Omental fat pad (tissue), 4 donors: ENCODE measurements around the gene RADIL. TPM values are rescaled to one million over a fixed set of nuclear protein-coding genes. Genes with fewer than 3 reads are reported as not detected.

Experiments
- ATAC-seq: fragments of 150-250 bp; one replicate; pipeline ENCODE4 v1.9.1; 2016; ENCODE audit warnings: mild to moderate bottlenecking, moderate library complexity; ENCODE audit not compliant: low FRiP score
- DNase-seq: peaks from one replicate; pipeline ENCODE4 v3.0.0-alpha.2; 2019; ENCODE audit warnings: low spot score
- total RNA-seq, 4 donors: library from RNA; depleted of rRNA; stranded (reverse); fragments of >200 nt; gene quantifications; one replicate each; pipeline ENCODE4 v1.1.0, GENCODE V29; 2016
- TF ChIP-seq, protein P1 (sequence below), 3 donors: fragments of 450-650 bp; IDR thresholded peaks; one replicate each; pipeline ENCODE4 v1.5.1; 2016 to 2017; ENCODE audit warnings: antibody characterized with exemption in 3 of 3, mild to moderate bottlenecking in 3 of 3, moderate library complexity in 2 of 3

The RADIL gene
- total RNA-seq, 4 donors from 2014 or later, result 1.1 to 12.3 (median 4.4) TPM

DNA sequence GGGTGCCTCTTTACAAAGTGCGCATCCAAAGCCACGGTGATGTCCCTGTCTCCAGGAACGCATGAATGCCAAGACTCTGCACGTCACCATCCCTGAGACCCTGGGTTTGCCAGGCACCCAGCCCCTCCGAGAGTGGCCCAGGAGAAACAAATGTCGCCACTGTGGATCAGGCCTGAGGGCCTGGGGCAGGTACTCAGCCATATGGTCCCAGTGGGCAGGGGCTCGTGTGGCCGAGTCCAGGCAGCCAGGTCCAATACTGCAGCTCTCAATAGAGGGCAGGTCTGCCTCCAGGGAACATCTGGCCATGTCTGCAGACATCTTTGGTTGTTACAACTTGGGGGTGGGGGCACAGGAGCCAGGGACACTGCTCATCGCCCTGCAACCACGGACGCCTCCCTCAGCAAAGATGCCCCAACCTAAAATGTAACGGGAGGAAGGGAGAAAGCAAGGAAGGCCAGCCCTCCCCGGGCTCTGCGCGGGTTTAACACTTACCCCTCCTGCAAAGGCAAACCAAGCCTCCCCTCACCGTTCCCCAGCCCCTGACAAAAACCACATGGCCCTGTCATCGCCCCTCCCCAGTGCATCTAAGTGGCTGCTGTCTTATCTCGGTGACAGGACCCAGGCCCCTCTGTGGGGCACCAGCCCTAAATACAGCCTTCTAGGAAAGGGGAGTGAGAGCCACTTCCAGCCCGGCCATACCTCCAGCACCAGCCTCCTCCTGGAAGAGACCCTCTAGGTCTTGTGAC, 11.4 kb downstream of the RADIL start:
- TF ChIP-seq, protein P1, sequence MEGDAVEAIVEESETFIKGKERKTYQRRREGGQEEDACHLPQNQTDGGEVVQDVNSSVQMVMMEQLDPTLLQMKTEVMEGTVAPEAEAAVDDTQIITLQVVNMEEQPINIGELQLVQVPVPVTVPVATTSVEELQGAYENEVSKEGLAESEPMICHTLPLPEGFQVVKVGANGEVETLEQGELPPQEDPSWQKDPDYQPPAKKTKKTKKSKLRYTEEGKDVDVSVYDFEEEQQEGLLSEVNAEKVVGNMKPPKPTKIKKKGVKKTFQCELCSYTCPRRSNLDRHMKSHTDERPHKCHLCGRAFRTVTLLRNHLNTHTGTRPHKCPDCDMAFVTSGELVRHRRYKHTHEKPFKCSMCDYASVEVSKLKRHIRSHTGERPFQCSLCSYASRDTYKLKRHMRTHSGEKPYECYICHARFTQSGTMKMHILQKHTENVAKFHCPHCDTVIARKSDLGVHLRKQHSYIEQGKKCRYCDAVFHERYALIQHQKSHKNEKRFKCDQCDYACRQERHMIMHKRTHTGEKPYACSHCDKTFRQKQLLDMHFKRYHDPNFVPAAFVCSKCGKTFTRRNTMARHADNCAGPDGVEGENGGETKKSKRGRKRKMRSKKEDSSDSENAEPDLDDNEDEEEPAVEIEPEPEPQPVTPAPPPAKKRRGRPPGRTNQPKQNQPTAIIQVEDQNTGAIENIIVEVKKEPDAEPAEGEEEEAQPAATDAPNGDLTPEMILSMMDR (IDR thresholded peaks at IDR 0.05), result no peak
- no peak for DNase-seq
- ATAC-seq, result no peak

DNA sequence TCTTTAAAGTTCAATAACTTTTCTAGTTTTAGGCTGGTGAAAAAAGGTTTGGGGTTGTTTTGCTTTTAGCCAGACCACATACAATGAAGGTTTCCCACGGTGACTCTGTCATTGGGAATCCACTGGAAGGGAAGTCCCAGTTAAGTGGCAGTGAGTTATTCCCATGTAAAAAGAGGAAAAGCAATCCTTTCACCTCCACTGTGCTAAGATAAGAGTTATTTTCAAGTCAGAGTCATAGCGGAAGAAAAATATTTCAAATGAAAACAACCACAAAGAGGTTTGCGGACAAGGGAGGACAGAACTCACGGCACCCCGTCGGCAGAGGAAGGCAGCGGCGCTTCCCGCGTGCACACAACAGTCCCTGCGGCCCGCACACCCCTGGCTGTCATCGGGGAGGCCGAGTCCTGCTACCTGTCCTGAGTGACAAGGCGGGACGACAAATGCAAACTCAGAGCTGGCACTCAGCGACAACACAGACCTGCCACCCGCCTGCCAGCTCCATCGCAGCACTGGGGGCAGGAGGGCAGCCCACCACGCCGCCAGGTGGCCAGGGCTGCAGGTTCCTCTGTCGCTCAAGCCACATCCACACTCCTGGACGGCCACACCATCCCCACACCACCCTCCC, 12.3 kb downstream of the RADIL start:
- no peak for DNase-seq
- no peak for ATAC-seq
- TF ChIP-seq, protein P1 (IDR thresholded peaks at IDR 0.05), result no peak

DNA sequence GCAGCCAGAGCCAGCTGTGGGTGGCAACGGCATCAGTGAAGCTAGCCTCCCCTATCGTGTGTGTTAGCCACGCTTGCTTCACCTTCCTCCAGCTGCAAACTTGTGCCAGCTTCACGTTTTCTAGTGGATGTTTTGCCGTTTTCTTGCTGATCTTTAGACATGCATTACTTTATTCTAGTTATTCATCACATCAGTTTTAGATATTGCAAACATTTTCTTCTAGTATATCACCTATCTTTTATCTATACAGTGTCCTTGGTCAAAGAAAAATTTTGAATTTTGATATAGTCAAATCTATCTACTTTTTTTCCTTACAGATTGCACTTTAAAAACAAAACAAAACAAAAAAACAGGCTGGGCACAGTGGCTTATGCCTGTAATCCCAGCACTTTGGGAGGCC, 15.0 kb downstream of the RADIL start:
- TF ChIP-seq, protein P1 (IDR thresholded peaks at IDR 0.05), result no peak
- DNase-seq (no peak), ATAC-seq (no peak)

DNA sequence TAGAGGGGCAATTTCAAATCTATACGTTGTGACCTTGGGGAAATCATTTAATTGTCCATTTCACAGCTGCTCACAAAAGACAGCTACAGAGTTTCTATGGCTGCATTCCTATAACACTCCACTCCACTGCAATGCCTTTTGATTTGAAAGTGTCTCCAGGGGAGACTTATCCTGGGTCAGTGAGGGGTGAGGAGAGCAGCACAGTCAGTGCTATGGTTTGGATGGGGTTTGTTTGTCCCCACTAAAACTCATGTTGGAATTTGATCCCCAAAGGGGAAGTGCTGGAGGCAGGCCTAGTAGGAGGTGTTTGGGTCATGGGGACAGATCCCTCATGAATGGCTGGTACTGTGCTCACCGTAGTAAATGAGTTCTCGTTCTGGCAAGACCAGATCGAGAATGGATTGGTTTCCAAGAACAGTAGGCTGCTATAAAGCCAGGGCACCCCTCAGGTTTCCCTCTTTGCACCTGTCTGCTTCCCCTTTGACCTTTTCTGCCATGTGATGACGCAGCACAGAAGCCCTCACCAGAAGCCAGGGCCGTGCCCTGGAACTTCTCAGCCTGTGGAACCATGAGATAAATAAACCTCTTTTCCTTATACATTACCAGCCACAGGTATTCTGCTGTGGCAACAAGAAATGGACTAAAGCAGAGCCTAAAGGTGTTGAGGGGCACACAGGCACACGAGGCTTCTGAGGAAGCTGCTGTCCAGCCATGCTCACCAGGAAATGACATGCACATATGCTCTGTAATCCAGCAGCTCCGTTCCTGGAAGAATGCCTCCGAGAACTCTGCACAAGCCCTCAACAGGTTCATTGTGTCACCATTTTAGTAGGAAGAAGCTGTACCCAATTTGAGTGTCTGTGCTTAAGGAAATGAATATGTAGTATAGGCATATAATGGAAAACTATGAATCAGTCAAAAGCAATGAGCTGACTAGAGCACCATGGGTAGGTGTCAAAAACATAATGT, 16.7 kb downstream of the RADIL start:
- ATAC-seq, result no peak
- DNase-seq, result no peak
- TF ChIP-seq, protein P1 (IDR thresholded peaks at IDR 0.05), result no peak

DNA sequence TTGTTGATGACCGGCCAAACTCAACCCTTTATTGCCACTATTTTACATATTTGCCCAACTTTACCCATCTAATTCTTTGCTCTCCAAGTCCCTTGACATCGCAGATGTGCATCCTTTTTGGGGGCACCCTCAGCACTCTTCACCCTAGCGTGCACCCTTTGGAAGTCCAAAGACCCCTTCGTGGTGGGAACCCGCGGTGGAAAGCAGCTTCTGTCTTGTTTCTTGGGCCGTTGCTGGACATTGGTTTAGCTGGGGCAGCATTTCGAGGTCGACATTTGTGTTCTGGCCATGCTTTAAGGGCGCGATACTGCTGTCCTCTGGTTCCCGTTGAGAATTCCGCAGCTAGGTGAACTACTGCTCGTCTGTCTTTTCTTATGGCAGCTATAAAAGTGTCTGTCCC, 21.4 kb downstream of the RADIL start:
- no peak for DNase-seq
- ATAC-seq, result no peak
- TF ChIP-seq, protein P1 (IDR thresholded peaks at IDR 0.05), result no peak

DNA sequence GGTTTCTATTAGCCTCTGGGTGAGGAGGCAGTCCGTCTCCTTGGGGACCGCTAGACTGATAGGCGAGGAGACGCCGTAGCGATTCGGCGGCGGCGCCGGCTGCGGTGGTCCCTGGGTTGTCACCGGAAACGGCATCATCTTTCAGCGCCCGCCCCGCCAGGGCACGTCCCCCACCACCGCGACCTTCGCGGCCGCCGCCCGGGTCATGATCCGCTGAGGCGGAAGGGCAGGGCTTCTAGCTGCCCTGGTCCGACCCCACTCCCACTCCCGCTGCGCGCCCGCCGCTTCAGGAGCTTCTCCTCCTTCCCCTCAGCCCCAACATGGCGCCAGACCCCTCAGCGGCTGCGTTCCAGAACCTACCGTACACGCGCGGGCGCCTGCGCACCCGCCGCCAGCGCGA, 21.8 kb downstream of the RADIL start, which contains the start of gene PAPOLB:
TSS of gene PAPOLB (minus strand) at position 358 of the 400 bp plus-strand sequence. CDS start at position 138, 220 bp downstream.
- ATAC-seq, result no peak
- TF ChIP-seq, protein P1 (IDR thresholded peaks at IDR 0.05), result no peak
- no peak for DNase-seq
